GM19324 (cell line): ENCODE results near the gene ANKZF1.
"Not testable (repeated sequence)": the region's sequence is repeated elsewhere in the genome, so short reads cannot be mapped to it uniquely, and the experiment has no call there.

Experiments used
- ATAC-seq: cut with Tn5 transposase; IDR thresholded peaks from one replicate; pipeline ENCODE4 v1.9.1; 2021; ENCODE audit warnings: mild to moderate bottlenecking, moderate library complexity; ENCODE audit not compliant: unreplicated experiment, low FRiP score

The ANKZF1 gene

GRCh38 chr2:219253753-219254589, 24.4 kb downstream of the ANKZF1 start, which contains the start of gene TUBA4A:
Gene TUBA4A, minus strand, starts transcription at chr2:219253918. Its CDS starts 60 bp downstream, at chr2:219253858.
- peak; percentile 48 for ATAC-seq

- ATAC-seq = peak; percentile 16
Observed at GRCh38 chr2:219254590-219255201, 25.1 kb downstream of the ANKZF1 start.

- not testable (repeated sequence) for ATAC-seq
Observed at GRCh38 chr2:219258942-219259341, 29.3 kb downstream of the ANKZF1 start.

GRCh38 chr2:219261024-219261855, 31.6 kb downstream of the ANKZF1 start:
- no peak for ATAC-seq

GRCh38 chr2:219266232-219266631, 36.6 kb downstream of the ANKZF1 start:
- ATAC-seq = no peak

- ATAC-seq = no peak
Observed at GRCh38 chr2:219266886-219267285, 37.3 kb downstream of the ANKZF1 start.

GRCh38 chr2:219268294-219268693, 38.7 kb downstream of the ANKZF1 start:
- ATAC-seq = no peak

GRCh38 chr2:219269362-219270054, 39.9 kb downstream of the ANKZF1 start:
- no peak for ATAC-seq

GRCh38 chr2:219270055-219270372, 40.4 kb downstream of the ANKZF1 start:
- no peak for ATAC-seq

- no peak for ATAC-seq
Observed at GRCh38 chr2:219271021-219271420, 41.4 kb downstream of the ANKZF1 start.

- no peak for ATAC-seq
Observed at GRCh38 chr2:219272356-219272755, 42.8 kb downstream of the ANKZF1 start.

GRCh38 chr2:219272995-219273394, 43.4 kb downstream of the ANKZF1 start:
- ATAC-seq = no peak

GRCh38 chr2:219273937-219274336, 44.3 kb downstream of the ANKZF1 start:
- ATAC-seq = no peak

- ATAC-seq = no peak
Observed at GRCh38 chr2:219274361-219274921, 44.8 kb downstream of the ANKZF1 start.

GRCh38 chr2:219277703-219278654, 48.4 kb downstream of the ANKZF1 start:
- no peak for ATAC-seq

- no peak for ATAC-seq
Observed at GRCh38 chr2:219278655-219279150, 49.1 kb downstream of the ANKZF1 start.

- peak; percentile 90 for ATAC-seq
Observed at GRCh38 chr2:219279151-219279915, 49.7 kb downstream of the ANKZF1 start, which contains the start of gene DNAJB2. Gene DNAJB2, plus strand, starts transcription at chr2:219279366. Its CDS starts 468 bp downstream, at chr2:219279834.

GRCh38 chr2:219279916-219280516, 50.4 kb downstream of the ANKZF1 start:
- ATAC-seq = no peak
